GM21526 (cell line): Measurements from ENCODE around the gene ZNF385D.

Source experiments
- ATAC-seq: cut with Tn5 transposase; IDR thresholded peaks from one replicate; pipeline ENCODE4 v1.9.1; 2021; ENCODE audit warnings: moderate library complexity; ENCODE audit not compliant: unreplicated experiment, low FRiP score

The ZNF385D gene, protein sequence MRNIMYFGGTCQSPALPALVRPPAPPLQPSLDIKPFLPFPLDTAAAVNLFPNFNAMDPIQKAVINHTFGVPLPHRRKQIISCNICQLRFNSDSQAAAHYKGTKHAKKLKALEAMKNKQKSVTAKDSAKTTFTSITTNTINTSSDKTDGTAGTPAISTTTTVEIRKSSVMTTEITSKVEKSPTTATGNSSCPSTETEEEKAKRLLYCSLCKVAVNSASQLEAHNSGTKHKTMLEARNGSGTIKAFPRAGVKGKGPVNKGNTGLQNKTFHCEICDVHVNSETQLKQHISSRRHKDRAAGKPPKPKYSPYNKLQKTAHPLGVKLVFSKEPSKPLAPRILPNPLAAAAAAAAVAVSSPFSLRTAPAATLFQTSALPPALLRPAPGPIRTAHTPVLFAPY

GRCh38 chr3:21750831-21751391 lies at the start of gene ZNF385D:
ZNF385D (minus strand) TSS chr3:21751210; CDS start chr3:21750916, 294 bp downstream.
- ATAC-seq = no peak

DNA sequence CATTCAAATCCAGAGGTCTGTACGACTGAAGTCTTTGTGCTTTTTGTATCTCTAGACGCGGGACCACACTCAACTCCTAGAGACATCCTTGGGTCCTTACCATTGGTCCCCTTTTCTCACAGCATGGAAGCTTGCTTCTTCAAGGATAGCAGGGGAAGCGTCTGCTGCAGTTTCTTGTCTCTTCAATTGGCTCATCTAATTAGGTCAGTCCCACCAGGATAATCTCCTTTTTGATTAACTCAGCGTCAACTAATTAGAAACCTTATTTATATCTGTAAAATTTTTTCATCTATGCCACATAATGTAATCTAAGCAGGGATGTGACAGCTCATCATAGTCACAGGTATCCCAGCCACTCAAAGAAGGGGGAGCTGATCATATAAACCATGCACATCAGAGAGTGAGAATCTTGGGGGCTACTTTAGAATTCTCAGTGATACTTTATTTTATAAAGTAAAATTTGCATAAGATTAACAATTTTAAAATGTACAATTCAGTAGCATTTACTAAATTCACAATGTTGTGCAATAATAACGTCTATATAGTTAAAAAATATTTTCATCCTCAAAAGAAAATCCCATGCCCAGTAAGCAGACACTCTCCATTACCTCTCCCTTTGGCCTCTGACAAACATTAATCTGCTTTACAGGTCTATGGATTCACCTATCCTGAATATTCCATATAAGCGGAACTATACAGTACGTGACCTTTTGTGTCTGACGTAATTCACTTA lies 47.5 kb upstream of the ZNF385D start:
- ATAC-seq = no peak

- no peak for ATAC-seq
These were observed 44.9 kb upstream of the ZNF385D start for GRCh38 chr3:21795921-21796320.

DNA sequence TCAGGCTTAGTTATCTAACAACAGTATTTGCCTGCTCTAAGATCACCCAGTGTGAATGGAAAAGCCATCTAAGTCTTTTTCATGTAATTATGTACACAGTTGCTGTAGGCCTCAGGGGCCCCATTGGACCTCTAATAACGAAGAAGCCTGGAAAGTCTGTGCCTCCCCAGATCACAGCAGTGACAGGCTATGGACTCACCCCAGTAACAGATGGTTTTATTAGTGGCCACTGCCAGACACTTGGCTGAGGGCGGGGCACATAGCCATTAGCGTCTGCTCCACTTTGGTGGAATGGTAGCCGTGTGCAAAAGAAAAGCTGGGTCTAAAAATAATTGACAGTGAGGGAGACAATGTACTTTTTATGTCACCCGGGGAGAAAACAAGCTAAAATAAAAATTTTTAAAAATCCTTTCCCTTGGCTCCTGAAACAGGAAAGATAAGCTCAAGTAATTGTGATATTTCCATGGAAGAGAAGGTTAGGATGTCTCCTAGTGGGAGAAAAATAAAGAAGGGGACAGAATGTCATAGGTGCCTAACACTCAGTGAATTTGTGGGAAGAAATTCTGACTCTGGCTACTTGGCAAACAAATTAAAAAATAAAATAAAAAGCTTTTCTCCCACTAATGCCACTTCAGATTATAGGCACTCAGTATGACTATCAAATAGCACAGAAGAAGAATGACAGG lies 44.3 kb upstream of the ZNF385D start:
- no peak for ATAC-seq

DNA sequence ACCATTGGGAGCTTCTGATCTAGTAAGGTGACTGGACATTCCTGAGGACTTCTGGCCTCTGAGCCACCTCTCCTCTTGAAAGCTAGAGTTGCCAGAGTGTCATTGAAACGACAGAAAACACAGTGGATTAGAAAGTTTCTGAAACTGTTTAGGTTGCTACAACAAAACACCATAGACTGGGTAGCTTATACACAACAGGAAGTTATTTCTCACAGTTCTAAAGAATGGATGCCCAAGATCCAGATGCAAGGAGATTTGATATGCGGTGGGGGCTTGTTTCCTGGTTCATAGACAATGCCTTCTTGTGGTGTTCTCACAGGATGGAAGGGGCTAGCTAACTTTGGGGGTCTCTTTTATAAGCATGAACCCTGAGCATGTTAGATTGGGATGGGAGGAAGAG lies 43.3 kb upstream of the ZNF385D start:
- ATAC-seq = no peak

- ATAC-seq = no peak
These were observed 41.2 kb upstream of the ZNF385D start for GRCh38 chr3:21792176-21792575.

DNA sequence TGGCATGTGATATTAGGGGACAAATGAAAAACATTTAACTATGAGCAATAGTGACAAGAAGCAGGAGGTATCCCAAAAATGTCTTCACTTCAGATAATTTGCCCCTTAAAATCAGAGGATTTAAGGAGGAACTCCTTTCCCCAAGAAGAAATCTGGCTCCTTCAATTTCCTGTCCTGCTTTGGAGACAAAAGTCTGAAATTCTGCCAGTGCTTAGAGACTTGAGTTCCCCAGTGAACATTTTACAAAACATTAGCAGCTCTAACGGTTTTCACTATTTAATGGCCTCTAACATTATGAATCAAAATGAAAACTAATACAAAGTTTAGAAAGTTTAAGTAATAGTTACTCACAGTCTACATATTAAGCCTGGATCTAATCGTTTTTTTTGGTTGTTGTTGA lies 40.3 kb upstream of the ZNF385D start:
- ATAC-seq = no peak

- ATAC-seq = no peak
These were observed 39.5 kb upstream of the ZNF385D start for GRCh38 chr3:21790466-21790865.

DNA sequence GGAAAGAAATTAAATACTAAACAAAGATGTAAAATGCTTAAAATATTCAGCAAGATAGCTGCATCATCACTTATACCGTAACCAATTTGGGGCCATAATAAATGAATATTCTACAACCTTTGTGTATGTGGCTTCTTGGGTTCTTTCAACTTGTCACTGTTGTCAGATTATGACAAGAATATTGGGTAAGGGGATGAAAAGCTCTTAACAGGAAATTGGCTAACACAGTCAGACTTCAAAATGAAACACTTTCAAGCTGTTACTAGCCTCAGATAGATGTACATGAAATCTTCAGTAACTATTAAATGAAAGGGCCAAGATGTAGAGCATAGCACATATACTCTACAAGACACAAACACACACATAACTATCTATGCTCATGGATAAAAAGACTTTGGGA lies 38.7 kb upstream of the ZNF385D start:
- no peak for ATAC-seq

GRCh38 chr3:21786438-21786797 lies 35.4 kb upstream of the ZNF385D start:
- no peak for ATAC-seq

DNA sequence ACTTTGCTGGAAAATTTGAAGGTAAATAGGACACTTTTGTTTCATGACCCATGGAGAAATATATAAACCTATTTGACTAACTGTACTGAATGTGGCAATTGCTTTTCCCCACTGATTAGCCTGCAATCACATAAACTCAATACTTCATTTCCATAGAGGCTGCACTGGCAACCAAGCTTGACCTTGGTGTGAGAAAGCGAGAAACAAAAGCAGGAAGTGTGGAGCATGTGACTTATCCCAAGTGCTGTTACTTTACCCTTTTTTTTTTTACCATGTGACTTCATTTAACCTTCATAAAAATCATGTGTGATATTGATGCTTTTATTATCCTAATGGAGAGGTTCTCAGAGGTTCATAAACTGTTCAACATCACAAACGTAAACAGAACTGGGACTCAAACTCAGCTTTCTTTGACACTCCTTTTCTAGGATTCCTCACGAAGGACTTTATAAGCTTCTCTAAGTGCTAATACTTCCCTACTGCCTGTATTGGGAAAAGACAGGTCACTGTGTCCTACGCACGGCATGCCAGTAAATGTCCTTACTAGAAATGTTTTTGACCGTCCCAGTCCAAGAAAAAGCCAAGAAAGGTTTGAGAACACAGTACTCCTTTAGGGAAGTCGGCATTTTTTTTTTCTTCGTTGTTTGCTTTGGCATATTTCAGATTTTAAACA lies 34.9 kb upstream of the ZNF385D start:
- ATAC-seq = no peak

- ATAC-seq = no peak
These were observed 32.8 kb upstream of the ZNF385D start for GRCh38 chr3:21783839-21784238.

- ATAC-seq = no peak
These were observed 30.3 kb upstream of the ZNF385D start for GRCh38 chr3:21781355-21781754.

DNA sequence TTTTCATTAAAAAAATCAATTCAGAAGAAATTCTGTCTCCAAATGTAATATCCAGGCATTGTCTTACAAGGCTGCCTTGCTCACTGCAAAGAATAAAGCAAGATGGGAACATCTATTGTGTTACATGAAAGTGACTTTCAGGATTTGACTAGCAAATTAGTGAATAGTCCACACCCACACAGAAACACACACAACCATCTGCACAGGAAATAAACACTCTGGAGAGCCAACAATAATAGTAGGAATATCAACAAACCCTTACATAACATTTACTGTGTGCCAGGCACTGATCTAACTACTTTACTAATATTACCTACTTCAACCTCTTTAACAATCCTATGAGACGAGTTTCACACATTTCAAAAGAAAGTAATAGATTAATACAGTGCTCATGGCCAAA lies 28.9 kb upstream of the ZNF385D start:
- no peak for ATAC-seq

DNA sequence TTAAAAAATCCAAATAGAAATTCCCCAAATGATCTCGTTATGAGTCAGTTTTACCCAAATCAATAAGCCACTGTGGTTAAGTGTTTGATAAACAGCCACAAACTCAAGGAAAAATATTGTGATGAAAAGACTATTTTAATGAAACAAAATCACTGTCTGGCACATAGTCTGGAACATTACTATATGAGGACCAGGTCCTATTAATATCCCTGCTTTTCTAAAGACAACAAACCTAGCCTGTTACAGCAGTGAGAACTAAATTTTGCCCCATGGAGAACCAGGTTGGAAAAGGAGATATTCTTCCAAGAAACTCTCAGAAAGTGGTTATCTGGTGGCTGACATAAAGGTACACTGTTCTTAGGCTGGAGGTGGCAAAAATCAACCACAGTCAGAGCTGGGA lies 27.7 kb upstream of the ZNF385D start:
- no peak for ATAC-seq

- no peak for ATAC-seq
These were observed 26.8 kb upstream of the ZNF385D start for GRCh38 chr3:21777821-21778220.

DNA sequence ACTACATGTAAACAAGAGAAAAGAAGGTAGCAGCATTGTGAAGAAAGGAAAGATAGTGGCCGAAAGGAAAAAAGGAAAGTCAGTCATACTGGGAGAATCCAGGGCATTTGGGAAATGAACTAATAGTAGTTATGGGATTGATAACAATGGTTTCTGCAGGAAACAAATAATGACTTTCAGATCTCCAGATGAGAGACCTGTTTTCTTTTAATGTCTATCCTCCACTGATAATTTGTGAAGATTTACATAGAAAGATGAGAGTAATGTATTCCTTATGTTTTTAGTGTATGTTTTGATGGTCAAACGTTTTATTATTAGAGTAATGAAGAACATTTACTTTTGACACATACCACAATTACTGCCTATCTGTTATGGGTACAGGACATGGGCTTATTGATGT lies 15.0 kb upstream of the ZNF385D start:
- ATAC-seq = no peak

DNA sequence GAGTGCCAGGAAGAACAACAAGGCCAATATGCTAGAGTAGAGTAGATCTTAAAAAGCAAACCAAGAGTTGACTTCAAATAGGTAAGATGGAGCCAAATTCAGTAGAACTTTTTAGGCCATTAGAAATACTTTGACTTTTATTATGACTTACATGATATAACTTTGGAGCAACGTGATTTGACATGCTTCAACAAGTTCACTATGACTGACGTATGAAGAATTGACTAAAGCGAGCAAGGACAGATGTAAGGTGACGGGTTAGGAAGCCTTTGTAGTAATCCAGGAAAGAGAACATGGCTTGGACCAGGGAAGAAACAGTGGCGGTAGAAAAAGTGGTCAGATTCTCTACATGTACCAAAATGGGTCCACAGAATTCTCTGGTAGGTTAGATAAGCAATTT lies 4.9 kb upstream of the ZNF385D start:
- no peak for ATAC-seq

DNA sequence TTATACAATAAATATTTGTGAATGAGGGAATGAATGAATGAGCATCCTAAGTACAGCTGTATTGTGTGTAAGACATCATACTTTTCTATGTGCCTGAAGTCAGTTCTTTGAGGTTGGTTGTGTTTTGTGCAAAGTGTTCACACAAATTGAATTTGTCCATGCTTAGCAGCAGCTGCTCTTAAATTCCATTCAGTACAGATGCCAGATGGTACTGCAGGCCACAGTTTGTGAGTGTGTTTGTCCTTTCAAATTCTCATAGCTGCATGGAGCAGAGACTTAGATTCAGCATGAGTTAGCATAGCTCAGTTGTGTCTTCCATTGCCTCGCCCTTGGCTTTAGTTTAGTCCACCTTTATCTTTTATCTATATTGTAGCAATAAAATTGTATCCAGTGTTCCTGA lies 3.8 kb upstream of the ZNF385D start:
- no peak for ATAC-seq

DNA sequence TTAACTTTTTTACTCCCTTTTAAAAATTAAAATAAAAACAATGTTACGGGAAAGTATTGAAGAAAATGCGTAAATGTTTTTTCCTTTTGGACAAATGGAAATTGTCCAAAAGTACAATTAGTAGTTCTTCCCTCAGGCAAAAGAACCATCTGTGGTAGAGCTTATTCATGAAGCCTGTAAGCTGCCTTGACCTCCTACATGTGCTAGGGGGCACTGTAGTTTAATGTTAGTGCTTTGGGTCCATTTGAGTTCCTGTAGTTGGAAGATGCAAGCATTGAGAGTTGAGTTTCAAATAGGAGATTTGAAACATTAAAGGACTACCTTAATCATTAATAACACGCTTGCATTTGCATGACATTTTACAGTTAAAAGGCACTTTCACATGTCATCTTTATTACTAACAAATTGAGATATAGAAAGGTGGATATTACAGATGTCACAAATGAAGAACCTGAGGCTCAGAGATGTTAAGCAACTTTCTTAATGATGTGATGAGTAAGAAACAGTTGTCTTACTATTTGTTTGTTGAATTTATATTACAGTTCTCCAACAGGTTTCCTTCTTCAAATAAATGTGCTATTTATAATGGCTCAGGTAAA lies 1.8 kb upstream of the ZNF385D start:
- no peak for ATAC-seq
